Thoracic aorta (tissue), 2 donors: ENCODE results near the gene MED23. TPM values are rescaled to one million over a fixed set of nuclear protein-coding genes. Genes with fewer than 3 reads are reported as not detected.

Source experiments
- ATAC-seq: fragments of 150-250 bp; one replicate; pipeline ENCODE4 v1.8.0; 2017; ENCODE audit warnings: low read depth; ENCODE audit not compliant: insufficient number of reproducible peaks, low FRiP score
- DNase-seq: peaks from one replicate; pipeline ENCODE4 v3.0.0-alpha.2; 2020; ENCODE audit warnings: low spot score
- H3K27ac ChIP-seq, 2 donors: fragments of 200-600 bp; sonication (generic); 1 replicate in 1 of 2; 2 replicates in 1 of 2; pipeline ENCODE4 v1.5.1; 2016; ENCODE audit warnings: mild to moderate bottlenecking in 2 of 2, moderate library complexity in 2 of 2
- H3K27me3 ChIP-seq: fragments of 200-600 bp; sonication (generic); replicated peaks from 2 replicates; pipeline ENCODE4 v1.6.0; 2016; ENCODE audit warnings: mild to moderate bottlenecking; ENCODE audit not compliant: insufficient read depth
- H3K36me3 ChIP-seq: fragments of 200-600 bp; sonication (generic); one replicate; pipeline ENCODE4 v1.5.1; 2016
- H3K4me1 ChIP-seq, 2 donors: fragments of 200-600 bp; sonication (generic); 1 replicate in 1 of 2; 2 replicates in 1 of 2; pipeline versions ENCODE4 v1.5.1 to v1.6.0; 2016; ENCODE audit warnings: low read depth in 2 of 2, mild to moderate bottlenecking in 1 of 2; ENCODE audit not compliant: control insufficient read depth in 1 of 2
- H3K4me3 ChIP-seq: fragments of 200-600 bp; sonication (generic); 2 replicates; pipeline ENCODE4 v1.5.1; 2016; ENCODE audit warnings: mild to moderate bottlenecking
- H3K9me3 ChIP-seq: fragments of 200-600 bp; sonication (generic); 2 replicates; pipeline ENCODE4 v1.5.1; 2016
- CTCF ChIP-seq: fragments of 200-600 bp; sonication (generic); IDR thresholded peaks from one replicate; pipeline ENCODE4 v1.5.1; 2019; ENCODE audit warnings: antibody characterized with exemption
- total RNA-seq, 2 donors: library from RNA; depleted of rRNA; stranded (reverse); fragments of >200 nt; gene quantifications; one replicate each; pipeline versions ENCODE4 v1.1.0 to v1.2.3, GENCODE V29; 2016

Gene MED23
- total RNA-seq, 2 donors from 2014 or later = 24.0 to 62.4 TPM

DNA sequence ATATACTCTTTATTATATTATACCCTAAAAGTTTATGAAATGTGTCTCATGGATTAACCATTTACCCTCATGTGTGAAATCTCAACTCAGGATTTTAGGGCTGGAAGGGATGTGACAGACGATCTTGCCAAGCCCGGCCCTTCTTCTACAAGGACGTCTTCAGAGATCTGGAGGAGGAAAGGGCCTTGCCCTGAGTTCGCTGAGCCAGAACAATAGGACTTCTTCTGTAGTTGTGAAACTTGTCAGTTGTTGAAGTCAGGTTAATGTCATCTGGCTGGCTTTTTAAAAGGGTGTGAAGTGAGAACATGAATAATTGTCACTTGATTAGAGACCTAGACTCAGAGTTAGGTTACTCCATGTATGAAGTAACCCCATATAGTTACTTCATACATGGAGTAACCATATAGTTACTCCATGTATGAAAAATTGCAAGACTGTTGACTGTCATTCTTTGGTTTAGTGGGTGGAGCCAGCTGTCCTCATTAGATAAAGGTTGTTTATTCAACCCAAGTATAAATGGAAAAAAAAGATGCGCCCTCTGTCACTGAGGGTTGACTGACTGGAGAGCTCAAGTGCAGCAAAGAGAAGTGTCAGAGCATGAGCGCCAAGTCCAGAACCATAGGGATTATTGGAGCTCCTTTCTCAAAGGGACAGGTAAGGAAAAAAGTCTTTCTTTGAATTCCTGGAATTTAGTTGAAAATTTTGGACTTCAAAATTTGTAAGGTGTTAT is 55.2 kb downstream of the MED23 start, which contains the start of gene ARG1:
ARG1 (plus strand) TSS at position 541 of the 730 bp plus-strand sequence; CDS start at position 598, 57 bp downstream.
- no peaks in the 10 kb centered on the region for H3K36me3 ChIP-seq
- no peaks in the 10 kb centered on the region for H3K27me3 ChIP-seq
- H3K4me1 ChIP-seq = no peaks in the 10 kb centered on the region
- no peak within 1 kb of the TSS for H3K4me3 ChIP-seq
- H3K27ac ChIP-seq = no peak within 1 kb of the TSS
- H3K9me3 ChIP-seq = no peaks in the 10 kb centered on the region
- DNase-seq (no peak), ATAC-seq (no peak)
- TF ChIP-seq CTCF = no peak

- DNase-seq (no peak), ATAC-seq (no peak)
- no peak for TF ChIP-seq CTCF
- H3K27ac ChIP-seq = no peak overlapping the region
- H3K36me3 ChIP-seq = no peaks in the 10 kb centered on the region
- no peaks in the 10 kb centered on the region for H3K4me1 ChIP-seq
- H3K4me3 ChIP-seq = no peak overlapping the region
- no peaks in the 10 kb centered on the region for H3K27me3 ChIP-seq
- H3K9me3 ChIP-seq = no peaks in the 10 kb centered on the region
These were observed 59.3 kb downstream of the MED23 start for GRCh38 chr6:131568726-131569125.

DNA sequence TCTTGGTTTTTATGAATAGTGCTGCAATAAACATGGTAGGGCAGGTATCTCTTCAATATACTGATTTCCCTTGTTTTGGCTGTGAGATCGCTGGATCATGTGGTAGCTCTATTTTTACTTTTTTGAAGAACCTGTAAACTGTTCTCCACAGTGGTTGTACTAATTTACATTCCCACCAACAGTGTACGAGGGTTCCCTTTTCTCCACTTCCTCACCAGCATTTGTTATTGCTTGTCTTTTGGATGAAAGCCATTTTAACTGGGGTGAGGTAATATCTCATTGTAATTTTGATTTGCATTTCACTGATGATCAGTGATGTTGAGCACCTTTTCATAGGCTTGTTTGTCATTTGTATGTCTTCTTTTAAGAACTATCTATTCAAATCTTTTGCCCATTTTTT is 63.0 kb downstream of the MED23 start:
- H3K9me3 ChIP-seq = no peaks in the 10 kb centered on the region
- H3K36me3 ChIP-seq = no peaks in the 10 kb centered on the region
- H3K4me3 ChIP-seq = no peak overlapping the region
- H3K27me3 ChIP-seq = no peaks in the 10 kb centered on the region
- TF ChIP-seq CTCF = no peak
- no peak for DNase-seq
- no peaks in the 10 kb centered on the region for H3K4me1 ChIP-seq
- ATAC-seq = no peak
- H3K27ac ChIP-seq = no peak overlapping the region

- H3K4me3 ChIP-seq = no peak overlapping the region
- TF ChIP-seq CTCF = no peak
- ATAC-seq (no peak), DNase-seq (no peak)
- no peak overlapping the region for H3K27ac ChIP-seq
- H3K27me3 ChIP-seq = no peaks in the 10 kb centered on the region
- no peaks in the 10 kb centered on the region for H3K4me1 ChIP-seq
- H3K9me3 ChIP-seq = no peaks in the 10 kb centered on the region
- no peaks in the 10 kb centered on the region for H3K36me3 ChIP-seq
These were observed 65.9 kb downstream of the MED23 start for GRCh38 chr6:131561925-131562707.

GRCh38 chr6:131558922-131559321 is 69.1 kb downstream of the MED23 start:
- DNase-seq (no peak), ATAC-seq (no peak)
- no peak overlapping the region for H3K27ac ChIP-seq
- no peaks in the 10 kb centered on the region for H3K9me3 ChIP-seq
- no peaks in the 10 kb centered on the region for H3K36me3 ChIP-seq
- H3K4me3 ChIP-seq = no peak overlapping the region
- no peak for TF ChIP-seq CTCF
- H3K4me1 ChIP-seq = no peaks in the 10 kb centered on the region
- no peaks in the 10 kb centered on the region for H3K27me3 ChIP-seq
